AG10803 (cell line): ENCODE data around the gene ARHGAP24.

Experiments used
- DNase-seq: peaks from one replicate; pipeline ENCODE4 v3.0.0; 2010; ENCODE audit warnings: low read depth
- H3K4me3 ChIP-seq: 2 replicates; pipeline ENCODE4 v1.5.1; 2011; ENCODE audit warnings: mild to moderate bottlenecking, low read length, control low read depth
- TF ChIP-seq, protein P1 (sequence below): conservative IDR thresholded peaks from 2 replicates; pipeline ENCODE4 v1.5.1; 2011; ENCODE audit warnings: mild to moderate bottlenecking, low read length, control low read depth, inconsistent platforms

The ARHGAP24 gene

DNA sequence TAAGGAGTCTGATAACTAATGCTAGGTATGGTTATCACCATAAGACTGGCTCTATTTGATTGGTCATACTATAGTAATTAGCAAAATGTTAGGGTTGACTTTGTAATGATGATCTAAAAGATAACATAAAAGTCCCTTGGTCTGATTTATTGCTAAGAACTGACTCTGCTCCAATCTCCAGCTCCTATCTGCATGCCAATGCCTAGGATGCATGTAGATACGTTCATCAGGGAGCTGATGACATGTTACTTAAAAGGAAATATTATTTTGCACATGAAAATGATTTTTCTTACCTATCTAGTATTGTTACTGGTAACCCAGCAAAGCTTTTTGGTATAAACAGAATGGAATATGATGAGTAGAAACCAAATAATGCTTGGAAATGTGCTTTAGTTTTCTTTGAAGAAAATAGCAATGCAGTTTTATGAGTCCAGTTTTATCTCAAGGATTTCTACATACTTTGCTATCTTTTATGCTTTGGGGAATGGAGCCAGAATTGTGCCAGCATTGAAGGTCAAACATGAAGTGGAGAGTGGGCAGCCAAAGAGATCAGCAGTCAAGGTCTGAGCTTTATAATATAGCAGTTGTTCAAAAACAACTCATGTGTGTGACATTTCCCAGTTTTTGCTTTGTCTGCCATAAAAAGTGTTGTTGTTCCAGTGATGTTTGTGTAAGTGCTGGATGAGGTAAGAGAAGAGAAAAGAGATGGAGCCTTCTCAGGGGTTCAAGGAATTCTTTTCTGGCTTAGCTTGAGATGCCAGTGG is 121.0 kb downstream of the ARHGAP24 start:
- peak; percentile 13 for DNase-seq
- TF ChIP-seq, protein P1, sequence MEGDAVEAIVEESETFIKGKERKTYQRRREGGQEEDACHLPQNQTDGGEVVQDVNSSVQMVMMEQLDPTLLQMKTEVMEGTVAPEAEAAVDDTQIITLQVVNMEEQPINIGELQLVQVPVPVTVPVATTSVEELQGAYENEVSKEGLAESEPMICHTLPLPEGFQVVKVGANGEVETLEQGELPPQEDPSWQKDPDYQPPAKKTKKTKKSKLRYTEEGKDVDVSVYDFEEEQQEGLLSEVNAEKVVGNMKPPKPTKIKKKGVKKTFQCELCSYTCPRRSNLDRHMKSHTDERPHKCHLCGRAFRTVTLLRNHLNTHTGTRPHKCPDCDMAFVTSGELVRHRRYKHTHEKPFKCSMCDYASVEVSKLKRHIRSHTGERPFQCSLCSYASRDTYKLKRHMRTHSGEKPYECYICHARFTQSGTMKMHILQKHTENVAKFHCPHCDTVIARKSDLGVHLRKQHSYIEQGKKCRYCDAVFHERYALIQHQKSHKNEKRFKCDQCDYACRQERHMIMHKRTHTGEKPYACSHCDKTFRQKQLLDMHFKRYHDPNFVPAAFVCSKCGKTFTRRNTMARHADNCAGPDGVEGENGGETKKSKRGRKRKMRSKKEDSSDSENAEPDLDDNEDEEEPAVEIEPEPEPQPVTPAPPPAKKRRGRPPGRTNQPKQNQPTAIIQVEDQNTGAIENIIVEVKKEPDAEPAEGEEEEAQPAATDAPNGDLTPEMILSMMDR, result no peak
- H3K4me3 ChIP-seq, result no peak overlapping the region

DNA sequence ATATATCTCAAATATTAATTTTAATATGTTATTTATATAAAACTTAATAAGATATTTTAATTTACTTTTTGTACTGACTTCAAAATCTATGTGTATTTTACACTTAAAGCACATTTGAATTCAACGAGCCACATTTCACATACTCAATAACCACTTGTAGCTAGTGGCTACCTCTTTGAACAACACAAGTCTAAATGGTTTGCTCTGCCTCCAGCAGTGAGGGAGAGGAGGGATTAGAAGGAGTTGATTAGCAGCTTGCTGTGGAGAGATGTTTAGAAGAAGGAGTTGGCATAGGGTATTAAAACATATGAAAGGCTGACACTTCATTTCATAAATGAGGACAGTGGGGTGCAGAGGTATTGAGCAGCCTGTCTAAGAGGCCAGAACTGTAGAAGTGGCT is 124.0 kb downstream of the ARHGAP24 start:
- TF ChIP-seq, protein P1, result no peak
- DNase-seq, result no peak

DNA sequence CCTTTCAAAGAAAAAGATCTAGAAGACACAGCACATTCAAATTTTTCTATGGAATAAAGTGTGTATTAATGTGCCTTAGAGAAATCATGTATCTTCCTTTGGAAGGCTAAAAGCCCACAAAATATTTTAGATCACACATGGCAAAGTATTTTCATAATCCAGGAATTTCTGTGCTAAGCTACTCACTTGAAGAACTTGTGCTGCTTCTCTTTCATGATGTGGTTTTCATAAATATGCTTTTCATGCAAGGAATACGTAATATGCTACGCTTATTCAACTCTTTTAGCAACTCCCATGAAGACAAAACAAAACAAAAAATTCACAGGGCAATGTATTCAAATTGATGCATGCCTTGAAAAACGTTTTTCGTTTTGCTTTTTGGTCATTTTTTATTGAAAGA is 125.6 kb downstream of the ARHGAP24 start:
- TF ChIP-seq, protein P1, result no peak
- no peak overlapping the region for H3K4me3 ChIP-seq
- DNase-seq, result peak; percentile 63

More for the DNA sequence above, 124.0 kb downstream of the ARHGAP24 start:
- no peak overlapping the region for H3K4me3 ChIP-seq

DNA sequence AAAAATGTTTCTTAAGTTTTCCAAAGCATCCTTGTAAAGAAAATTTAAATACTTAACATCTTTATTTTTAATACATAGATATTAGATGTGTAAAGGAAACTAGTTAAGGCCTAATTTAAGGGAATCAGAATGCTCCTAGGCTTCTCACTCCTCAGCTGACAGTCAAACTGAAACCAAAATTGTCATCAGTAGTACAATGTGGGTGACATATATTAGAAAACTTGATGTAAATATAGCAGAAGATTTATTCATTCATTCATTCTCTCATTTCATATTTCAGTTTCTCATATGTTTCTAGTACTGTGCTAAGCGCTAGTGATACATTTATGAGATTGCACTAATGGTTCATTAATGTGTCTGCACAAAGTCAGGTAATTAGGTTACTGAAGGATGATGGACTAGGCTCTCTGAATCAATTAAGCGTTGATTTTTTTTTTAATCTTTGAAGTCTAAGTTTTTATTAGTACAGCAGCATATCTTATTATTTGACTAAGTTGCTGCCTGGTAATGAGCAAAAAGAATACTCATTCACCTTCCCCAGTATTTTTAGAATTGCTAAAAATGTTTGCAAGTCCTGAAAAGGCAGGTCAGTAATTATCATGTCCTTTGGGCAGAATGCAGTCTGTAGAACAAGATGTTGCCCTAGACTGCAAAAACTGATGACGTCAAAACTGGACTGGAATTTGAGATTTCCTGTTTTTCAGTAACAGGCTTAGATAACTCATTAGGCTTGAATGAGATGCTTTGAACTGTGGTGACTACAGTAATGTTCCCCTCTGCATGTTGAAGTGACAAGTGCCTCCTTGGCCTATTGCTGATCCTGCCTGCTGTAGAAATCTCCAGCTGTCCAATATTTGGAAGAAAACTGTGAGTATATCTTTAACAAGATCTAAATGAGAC is 128.7 kb downstream of the ARHGAP24 start:
- peak; percentile 28 for DNase-seq
- H3K4me3 ChIP-seq, result no peak overlapping the region
- TF ChIP-seq, protein P1, result no peak

DNA sequence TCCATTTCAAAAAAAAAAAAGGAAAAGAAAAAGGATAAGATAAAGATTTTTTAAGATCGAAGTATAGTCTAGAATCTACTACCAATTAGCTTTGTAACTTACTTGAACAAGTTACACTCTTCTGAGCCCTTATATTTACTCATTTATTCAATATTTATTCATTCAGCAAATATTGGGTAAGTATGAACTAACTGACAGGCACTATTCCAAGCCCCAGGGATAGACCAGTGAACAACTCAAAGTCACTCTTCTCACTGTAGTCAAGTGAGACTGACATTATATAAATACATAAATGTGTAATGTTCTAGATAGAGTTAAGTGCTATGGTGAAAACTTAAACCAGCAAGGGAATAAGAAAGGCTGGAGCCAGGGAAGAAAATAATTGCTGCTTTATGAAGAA is 131.6 kb downstream of the ARHGAP24 start:
- no peak for DNase-seq
- TF ChIP-seq, protein P1, result no peak
- H3K4me3 ChIP-seq, result no peak overlapping the region

DNA sequence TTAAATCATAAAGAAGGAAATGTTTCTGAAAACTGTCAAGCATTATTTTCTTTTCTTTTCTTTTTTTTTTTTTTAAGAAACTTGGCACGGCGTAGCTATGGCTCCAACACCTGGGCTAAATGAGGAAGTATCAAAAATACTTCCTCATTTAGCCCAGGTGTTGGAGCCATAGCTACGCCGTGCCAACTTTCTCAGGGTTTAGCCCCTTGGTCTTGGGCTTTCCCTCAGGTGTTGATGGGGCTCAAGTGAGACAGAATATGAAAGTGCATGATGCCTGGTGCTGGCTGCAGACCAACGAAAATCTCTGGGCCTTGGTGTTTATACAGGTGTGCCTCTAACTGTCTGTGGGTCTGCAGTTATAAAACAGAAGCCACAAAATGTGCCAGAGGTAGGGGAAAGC is 132.7 kb downstream of the ARHGAP24 start:
- H3K4me3 ChIP-seq, result no peak overlapping the region
- TF ChIP-seq, protein P1, result no peak
- no peak for DNase-seq
